HCEC 1CT (cell line): ENCODE measurements around the gene NT5DC4.

Experiments used
- DNase-seq: peaks from one replicate; pipeline ENCODE4 v3.0.0-alpha.2; 2017

NT5DC4 gene

GRCh38 chr2:112724591-112725525 lies 4.0 kb downstream of the NT5DC4 start:
- DNase-seq = no peak

GRCh38 chr2:112725545-112726457 lies 5.0 kb downstream of the NT5DC4 start:
- no peak for DNase-seq

GRCh38 chr2:112726487-112727190 lies 5.8 kb downstream of the NT5DC4 start:
- DNase-seq = peak; percentile 83

DNA sequence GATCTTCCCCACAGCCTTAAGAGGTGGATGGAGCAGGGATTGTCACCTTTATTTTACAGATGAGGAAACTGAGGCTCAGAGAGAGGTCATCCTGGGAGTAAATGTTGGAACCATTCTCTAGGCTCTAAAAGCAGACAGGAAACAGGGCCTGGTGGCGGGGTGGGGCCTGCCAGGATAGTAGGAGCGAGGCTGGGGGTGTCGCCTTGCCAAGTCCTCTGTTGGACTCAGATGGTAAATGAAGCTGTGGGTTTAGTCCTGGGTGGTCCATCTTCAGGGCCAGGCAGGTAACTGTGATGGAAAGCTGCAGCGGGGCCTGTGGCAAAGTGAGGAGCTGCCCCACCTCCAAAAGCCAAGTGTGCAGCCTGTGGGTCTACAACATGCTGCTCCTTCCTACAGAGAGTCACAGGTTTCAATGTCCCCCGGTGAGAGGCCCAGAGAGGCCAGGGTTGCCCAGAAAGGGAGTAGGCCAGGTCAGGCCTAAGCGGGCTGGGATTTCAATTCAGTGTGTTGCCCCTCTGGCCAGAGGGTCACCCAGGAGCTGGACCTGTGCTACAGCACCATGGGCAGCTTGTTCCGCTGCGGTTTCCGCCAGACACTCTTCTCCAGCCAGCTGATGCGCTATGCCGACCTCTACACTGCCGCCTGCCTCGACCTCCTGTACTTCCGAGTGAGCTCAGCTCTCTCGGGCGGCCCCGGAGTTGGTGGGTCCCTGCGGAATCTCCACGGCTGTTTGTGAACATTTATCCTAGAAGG lies 6.6 kb downstream of the NT5DC4 start:
- DNase-seq = no peak

- no peak for DNase-seq
These were observed 7.2 kb downstream of the NT5DC4 start for GRCh38 chr2:112728029-112728362.

- no peak for DNase-seq
These were observed 7.8 kb downstream of the NT5DC4 start for GRCh38 chr2:112728378-112729175.

DNA sequence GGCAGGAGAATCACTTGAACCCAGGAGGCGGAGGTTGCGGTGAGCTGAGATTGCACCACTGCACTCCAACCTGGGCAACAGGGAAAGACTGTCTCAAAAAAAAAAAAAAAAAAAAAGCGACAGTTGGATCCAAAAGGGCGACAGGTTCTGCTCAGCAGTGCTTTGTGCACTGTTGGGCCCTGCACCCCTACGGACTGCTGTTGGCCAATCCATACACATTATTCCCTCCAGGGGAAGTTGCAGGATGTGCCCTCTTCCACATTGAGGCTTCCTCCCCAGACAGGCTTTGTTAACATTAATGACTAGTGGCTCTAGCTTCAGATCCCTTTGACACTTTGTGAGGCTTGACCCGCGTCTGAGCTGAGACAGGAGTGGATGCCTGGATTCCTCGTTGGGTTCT lies 9.4 kb downstream of the NT5DC4 start:
- DNase-seq = no peak

GRCh38 chr2:112730791-112731190 lies 10.0 kb downstream of the NT5DC4 start:
- DNase-seq = no peak

GRCh38 chr2:112731479-112731878 lies 10.7 kb downstream of the NT5DC4 start:
- DNase-seq = no peak

GRCh38 chr2:112733456-112733855 lies 12.6 kb downstream of the NT5DC4 start:
- DNase-seq = no peak

DNA sequence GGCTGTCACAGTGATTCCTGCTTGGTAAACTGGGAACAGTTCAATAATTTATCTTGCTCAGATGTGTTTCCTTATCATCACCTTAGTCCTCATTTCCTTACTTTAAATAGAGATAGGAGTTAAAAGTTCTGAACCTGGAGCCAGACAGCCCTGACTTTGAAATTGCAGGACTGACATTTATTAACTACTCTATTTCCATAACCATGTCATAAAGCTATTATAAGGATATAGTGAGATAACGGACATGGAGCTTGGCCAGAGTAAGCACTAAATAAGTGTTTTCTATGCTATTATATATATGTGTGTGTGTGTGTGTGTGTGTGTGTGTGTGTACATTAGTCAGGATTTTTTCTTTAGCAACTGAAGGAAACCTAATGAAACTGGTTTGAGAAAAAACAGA lies 13.1 kb downstream of the NT5DC4 start:
- no peak for DNase-seq

- DNase-seq = no peak
These were observed 16.9 kb downstream of the NT5DC4 start for GRCh38 chr2:112737542-112738232.

- no peak for DNase-seq
These were observed 19.7 kb downstream of the NT5DC4 start for GRCh38 chr2:112740527-112740926.

DNA sequence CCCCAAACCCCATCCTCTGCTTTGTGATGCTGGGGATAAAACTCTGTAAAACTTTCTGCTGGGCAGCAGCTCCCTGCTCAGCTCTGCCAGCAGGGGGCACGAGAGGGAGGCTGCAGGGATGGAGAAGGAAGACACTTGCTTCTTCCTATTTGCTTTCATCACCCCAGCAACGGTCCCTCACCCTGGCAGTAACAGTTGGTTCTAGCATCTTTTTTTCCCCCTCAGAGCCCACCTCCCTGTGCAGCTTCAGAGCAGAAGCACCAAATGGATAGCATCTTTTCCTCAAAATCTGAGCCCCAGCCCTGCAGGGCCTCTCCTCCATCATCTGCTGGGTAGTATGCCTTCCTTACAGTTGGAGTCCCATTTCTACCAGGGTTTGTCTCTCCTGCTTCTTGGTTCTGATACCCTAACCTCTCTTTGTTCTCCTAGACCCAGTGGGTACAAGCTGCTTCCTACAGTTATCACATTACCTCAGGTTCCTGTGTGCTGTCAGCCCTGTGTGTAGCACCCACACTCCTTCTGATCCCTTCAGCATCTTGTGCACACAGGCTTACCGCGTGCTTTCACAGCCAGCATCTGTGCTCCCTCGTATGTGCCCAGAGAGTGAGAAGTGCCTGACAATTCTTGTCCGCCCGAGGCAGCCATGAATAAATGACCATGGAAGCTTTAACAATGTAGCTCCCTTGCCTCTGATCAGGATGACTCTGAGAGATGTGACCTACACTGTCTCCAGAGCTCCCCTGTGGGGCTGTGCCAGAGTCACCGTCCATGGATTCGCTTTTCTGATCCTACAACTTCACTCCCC lies 29.1 kb downstream of the NT5DC4 start:
- peak; percentile 58 for DNase-seq

DNA sequence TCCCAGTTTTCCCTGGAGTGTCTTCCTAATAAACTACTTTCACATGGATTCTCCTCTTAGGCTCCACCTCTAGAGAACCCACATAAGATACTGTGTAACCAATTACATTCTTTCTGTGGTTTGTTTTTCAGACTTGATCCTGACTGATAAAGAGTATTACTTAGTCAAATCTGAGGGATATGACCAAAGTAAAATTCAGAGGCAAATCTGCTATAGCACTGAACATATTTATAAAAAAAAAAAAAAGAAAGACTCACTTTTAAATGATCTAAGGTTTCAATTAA lies 29.7 kb downstream of the NT5DC4 start:
- no peak for DNase-seq

DNA sequence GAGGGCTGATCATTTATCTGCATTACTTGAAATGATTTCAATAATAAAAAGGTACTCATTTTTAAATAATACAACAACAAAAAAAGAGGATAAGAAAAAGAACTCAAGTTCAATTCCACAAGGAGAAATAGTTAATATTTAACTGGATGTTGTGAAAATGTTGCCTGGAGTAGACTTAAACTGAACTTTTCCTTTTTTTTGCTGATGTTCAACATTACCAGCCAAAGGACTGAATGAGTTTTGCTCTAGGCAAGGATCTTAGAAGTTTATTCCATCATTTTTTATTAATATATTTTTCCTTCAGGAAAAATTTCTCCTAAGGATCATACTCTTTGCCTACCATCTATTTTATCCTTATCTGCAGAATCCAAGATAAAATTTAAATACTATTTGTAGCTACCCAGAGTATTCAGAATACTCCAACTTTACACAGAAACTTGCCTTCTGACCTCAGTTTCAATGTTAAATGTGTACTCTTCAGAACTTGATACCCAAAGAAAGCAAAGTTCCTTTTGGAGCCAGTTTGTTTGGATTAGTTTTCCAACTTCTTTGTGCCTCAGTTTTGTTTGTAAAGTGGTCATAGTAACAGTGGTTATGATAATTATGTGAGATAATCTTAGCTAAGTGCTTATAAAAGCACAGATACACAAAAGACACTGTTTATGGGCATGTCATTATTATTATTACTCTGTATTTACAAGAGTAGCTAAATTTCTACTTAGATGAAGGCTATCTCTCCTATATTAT lies 30.8 kb downstream of the NT5DC4 start:
- DNase-seq = no peak

DNA sequence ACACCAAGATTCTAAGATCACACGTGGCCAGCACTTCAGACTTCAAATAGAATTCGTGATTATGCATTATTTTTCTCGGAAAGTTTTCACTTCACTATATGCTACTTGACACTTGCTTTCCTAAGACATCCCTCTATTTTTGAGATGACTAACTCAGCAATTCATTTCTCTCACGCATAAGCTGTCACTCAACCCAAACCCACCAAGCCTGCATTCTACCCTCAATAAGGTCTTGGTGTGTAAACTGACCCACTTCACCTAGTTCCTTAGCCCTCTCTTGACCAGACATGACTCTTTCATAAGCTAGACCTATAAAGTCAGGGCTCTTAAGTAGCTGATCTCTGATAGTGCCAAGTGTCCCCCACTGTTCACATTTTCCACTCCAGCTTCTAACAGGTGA lies 31.8 kb downstream of the NT5DC4 start:
- DNase-seq = no peak

GRCh38 chr2:112754564-112754963 lies 33.7 kb downstream of the NT5DC4 start:
- DNase-seq = no peak

DNA sequence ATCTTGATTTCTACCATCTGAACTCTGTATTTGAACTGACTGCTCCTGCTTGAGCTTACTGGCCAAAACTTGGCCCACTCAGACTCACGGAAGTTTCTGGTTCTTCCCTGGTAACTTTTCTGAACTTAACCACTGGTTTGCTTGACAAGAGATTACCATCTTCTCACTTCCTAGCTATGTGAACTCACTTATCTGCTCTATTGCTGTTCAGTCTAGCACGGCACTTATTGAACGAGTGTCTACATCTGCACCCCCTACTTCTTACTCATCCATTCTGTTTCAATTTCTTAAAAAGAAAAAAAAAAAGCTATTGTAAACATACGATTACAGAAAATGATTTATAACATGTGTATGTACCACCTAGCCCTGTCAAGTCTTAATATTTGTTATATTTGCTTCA lies 34.6 kb downstream of the NT5DC4 start:
- no peak for DNase-seq

DNA sequence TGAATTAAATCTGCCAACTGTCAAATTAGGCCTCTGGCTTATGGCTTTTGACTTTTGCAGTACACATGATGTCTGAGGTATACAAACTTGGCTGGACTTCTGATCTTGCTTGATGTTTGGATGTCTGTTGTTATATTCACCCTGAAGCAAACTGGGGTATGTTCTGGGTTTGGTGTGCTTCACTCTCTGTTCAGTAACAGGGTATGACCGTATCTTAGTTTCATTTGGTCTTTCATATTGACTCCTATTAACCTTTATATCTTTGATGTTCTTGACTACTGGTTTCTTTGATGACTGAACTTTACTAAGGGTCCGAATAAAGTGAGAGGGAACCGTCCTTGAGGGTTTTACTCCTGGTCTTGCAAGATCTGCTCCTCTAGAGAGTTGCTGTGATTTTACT lies 35.4 kb downstream of the NT5DC4 start:
- no peak for DNase-seq
